ENCODE measurements around the gene APBB1IP. TPM values are rescaled to one million over a fixed set of nuclear protein-coding genes. Genes with fewer than 3 reads are reported as not detected.

APBB1IP gene
- total and polyA plus RNA-seq, 9 of the 15 experiments (the other 6 are each of a cell fraction or from before 2014, with no cell fraction given), result 0.03 to 0.11 (median 0.06) TPM; not detected in 4

GRCh38 chr10:26477501-26477900, 39.4 kb downstream of the APBB1IP start:
- ChIA-PET CTCF (ENCODE audit: low intra/inter-chr PET ratio) (no interaction called here), POLR2A (no interaction called here)
- WGBS (ENCODE audit: insufficient coverage, low coverage, missing lambda C conversion rate), result 4% methylated on average over 4 of the region's 4 CpGs
- in situ Hi-C loops (cut with MboI), result no loop called here
- no peak overlapping the region for H2AFZ ChIP-seq (ENCODE audit: low read depth, low read length)
- H3K27me3 ChIP-seq (ENCODE audit: control insufficient read depth in 2 of 2, insufficient read depth in 2 of 2, low read length in 2 of 2), result peaks cover 0 to 4% of the 10 kb centered on the region in 2 experiments; a peak in 1 of 5 replicates
- no peaks in the 10 kb centered on the region for H3K36me3 ChIP-seq (ENCODE audit: control insufficient read depth, insufficient read depth, low read length)
- no peak overlapping the region for H3K4me3 ChIP-seq
- DNase-seq (ENCODE audit: extremely low read depth in 1 of 4, low spot score in 3 of 4) (no peak), FAIRE-seq (no peak), ATAC-seq (no peak)
- BruUV-seq (replicated peaks), result no TSS peak
- H3K4me2 ChIP-seq (ENCODE audit: insufficient read depth, low read length), result no peak overlapping the region
- no peaks in the 10 kb centered on the region for H3K9me3 ChIP-seq (replicated peaks; ENCODE audit: control insufficient read depth, insufficient read depth, low read depth, low read length)
- H4K20me1 ChIP-seq (replicated peaks; ENCODE audit: control insufficient read depth, insufficient read depth, low read length), result no peaks in the 10 kb centered on the region
- no peaks in the 10 kb centered on the region for H3K4me1 ChIP-seq (replicated peaks in 1 of 2; ENCODE audit: control insufficient read depth in 2 of 2, insufficient read depth in 2 of 2, low read length in 2 of 2)
- H3K27ac ChIP-seq (ENCODE audit: extremely low read depth, low read depth, low read length), result no peak overlapping the region
- intact Hi-C loops (cut with micrococcal nuclease), result no loop called here
- H3K79me2 ChIP-seq (ENCODE audit: control insufficient read depth, insufficient read depth, low read length), result no peaks in the 10 kb centered on the region
- no peak overlapping the region for H3K9ac ChIP-seq (ENCODE audit: insufficient read depth in 1 of 2, low read depth in 2 of 2, low read length in 2 of 2)
- no peaks in the 10 kb centered on the region for H3K9me1 ChIP-seq (ENCODE audit: control insufficient read depth, insufficient read depth, low read length)
- TF ChIP-seq SMAD2 (IDR thresholded peaks at IDR 0.05; ENCODE audit: low read depth, low read length), result no peak
- TF ChIP-seq THRB (CRISPR knock-in tag; conservative IDR thresholded peaks at IDR 0.05), result no peak
- no peak for TF ChIP-seq MTA3 (IDR thresholded peaks at IDR 0.05; ENCODE audit: borderline replicate concordance)
- TF ChIP-seq MCM2 (IDR thresholded peaks at IDR 0.05; ENCODE audit: low read depth), result no peak
- no peak for TF ChIP-seq ZBTB34 (CRISPR knock-in tag; IDR thresholded peaks at IDR 0.05)
- no peak for TF ChIP-seq ZNF655 (CRISPR knock-in tag; IDR thresholded peaks at IDR 0.05)
- no peak for TF ChIP-seq DDX20 (tag; IDR thresholded peaks at IDR 0.05; ENCODE audit: low read depth)
- no peak for TF ChIP-seq HNRNPL (IDR thresholded peaks at IDR 0.05; ENCODE audit: low read depth, low read length)
- no peak for TF ChIP-seq ZNF780A (CRISPR knock-in tag; IDR thresholded peaks at IDR 0.05)
- no peak for TF ChIP-seq SFPQ (IDR thresholded peaks at IDR 0.05; ENCODE audit: low read depth, low read length)
- no peak for TF ChIP-seq HDGF (IDR thresholded peaks at IDR 0.05)
- no peak for TF ChIP-seq FOXA1 (IDR thresholded peaks at IDR 0.05; ENCODE audit: borderline replicate concordance)
- TF ChIP-seq ZNF316 (IDR thresholded peaks at IDR 0.05), result no peak
- TF ChIP-seq TGIF2 (CRISPR knock-in tag; IDR thresholded peaks at IDR 0.05), result no peak
- TF ChIP-seq ZNF174 (CRISPR knock-in tag; IDR thresholded peaks at IDR 0.05), result no peak
- no peak for TF ChIP-seq COPS2 (conservative IDR thresholded peaks at IDR 0.05)
- TF ChIP-seq NFIX (CRISPR knock-in tag; IDR thresholded peaks at IDR 0.05; ENCODE audit: low read depth), result no peak
- TF ChIP-seq TRIM28 (IDR thresholded peaks at IDR 0.05), result no peak

Data from K562 (cell line).